HepG2 (cell line): ENCODE measurements around the gene AFAP1. TPM values are rescaled to one million over a fixed set of nuclear protein-coding genes. Genes with fewer than 3 reads are reported as not detected.

Experiments
- ATAC-seq: fragments of 200-7000 bp; cut with Tn5 transposase; 3 replicates; pipeline ENCODE4 v1.9.1; 2020; ENCODE audit warnings: mild to moderate bottlenecking, moderate library complexity
- BruUV-seq: library from RNA; stranded (reverse); fragments of 400-500 nt; replicated peaks from 2 replicates; lab custom pipeline; 2021; lab: Mats Ljungman, UMichigan
- CTCF ChIA-PET: fragments of 300-600 bp; formaldehyde crosslinking; extraction: SDS; loops from one replicate; lab custom pipeline; 2021; ENCODE audit warnings: low total read pairs, inconsistent platforms, low intra/inter-chr PET ratio; lab: Yijun Ruan, JAX
- POLR2A ChIA-PET: fragments of 350-600 bp; sonication (Branson Sonifier 250); formaldehyde crosslinking; loops from one replicate; lab custom pipeline; 2020; ENCODE audit warnings: antibody characterized with exemption, inconsistent platforms; lab: Yijun Ruan, JAX
- DNase-seq: peaks from one replicate; pipeline ENCODE4 v3.0.0-alpha.2; 2015; ENCODE audit warnings: low spot score
- FAIRE-seq: peaks from 3 replicates; lab custom pipeline; 2011; peaks lifted over from hg19 to GRCh38; lab: Jason Lieb, UNC
- H2AFZ ChIP-seq: one replicate; pipeline ENCODE4 v1.6.1; 2011; ENCODE audit warnings: low read length, inconsistent platforms
- H3K27ac ChIP-seq: fragments of 300-600 bp; 3 replicates; pipeline ENCODE4 v1.8.0; 2011; ENCODE audit warnings: mixed run types, mild to moderate bottlenecking, mixed read lengths, low read length, inconsistent platforms; ENCODE audit not compliant: insufficient read depth; ENCODE audit errors: extremely low read length
- H3K27me3 ChIP-seq, 2 experiments: fragments of 200-600 bp in 1 of 2; 2 replicates in 1 of 2; 3 replicates in 1 of 2; pipeline versions ENCODE4 v1.6.0 to v1.8.0; 2011; ENCODE audit warnings: low read length in 2 of 2, mild to moderate bottlenecking in 2 of 2, moderate library complexity in 2 of 2, inconsistent platforms in 1 of 2; ENCODE audit not compliant: insufficient read depth in 2 of 2, control insufficient read depth in 1 of 2
- H3K36me3 ChIP-seq, 2 experiments: fragments of 200-600 bp in 1 of 2; replicated peaks in 1 of 2; 2 replicates in 1 of 2; 3 replicates in 1 of 2; pipeline versions ENCODE4 v1.5.1 to v1.8.0; 2011; ENCODE audit warnings: low read length in 2 of 2, inconsistent platforms in 1 of 2; ENCODE audit not compliant: insufficient read depth in 2 of 2, control insufficient read depth in 1 of 2
- H3K4me1 ChIP-seq: 2 replicates; pipeline ENCODE4 v1.5.1; 2012; ENCODE audit warnings: low read length, inconsistent platforms; ENCODE audit not compliant: insufficient read depth
- H3K4me2 ChIP-seq: 2 replicates; pipeline ENCODE4 v1.6.0; 2011; ENCODE audit warnings: low read depth, low read length, inconsistent platforms
- H3K4me3 ChIP-seq, 3 experiments: fragments of 200-600 bp in 1 of 3; sonication (generic), shearing (Covaris generic) in 1 of 3; replicated peaks in 1 of 3; 2 replicates each; pipeline ENCODE4 v1.5.1; 2011 to 2016; ENCODE audit warnings: low read length in 3 of 3, inconsistent platforms in 2 of 3, low read depth in 2 of 3, mild to moderate bottlenecking in 2 of 3, control low read depth in 1 of 3, mixed read lengths in 1 of 3; ENCODE audit not compliant: insufficient read depth in 1 of 3
- H3K79me2 ChIP-seq: one replicate; pipeline ENCODE4 v1.6.1; 2011; ENCODE audit warnings: low read length, inconsistent platforms; ENCODE audit not compliant: insufficient read depth
- H3K9ac ChIP-seq: 2 replicates; pipeline ENCODE4 v1.6.0; 2011; ENCODE audit warnings: mild to moderate bottlenecking, low read depth, low read length, inconsistent platforms; ENCODE audit not compliant: insufficient read depth
- H3K9me3 ChIP-seq: 2 replicates; pipeline ENCODE4 v1.5.1; 2012; ENCODE audit warnings: mild to moderate bottlenecking, low read length
- H4K20me1 ChIP-seq: 2 replicates; pipeline ENCODE4 v1.6.0; 2011; ENCODE audit warnings: inconsistent platforms, mild to moderate bottlenecking, low read length, moderate library complexity; ENCODE audit not compliant: insufficient read depth
- HDAC1 ChIP-seq: sonication (generic); formaldehyde crosslinking; IDR thresholded peaks from 2 replicates; pipeline ENCODE4 v1.5.1; 2020; ENCODE audit warnings: mild to moderate bottlenecking, missing genetic modification reagents
- PHF8 ChIP-seq: sonication (generic); formaldehyde crosslinking; IDR thresholded peaks from 2 replicates; pipeline ENCODE4 v1.5.0; 2020; ENCODE audit warnings: missing genetic modification reagents
- WGBS: methylation state at CpG from one replicate; pipeline ENCODE4 v1.1.6; 2017; ENCODE audit warnings: low lambda C conversion rate; 5-methylcytosine and 5-hydroxymethylcytosine counted together
- in situ Hi-C: cut with HindIII; loops from 2 replicates; pipeline ENCODE4 v1.10.0; 2017; ENCODE audit warnings: low pct_unique_long_range_greater_than_20kb; ENCODE audit not compliant: extremely low pct_ligation_motif_present
- intact Hi-C: fragments of 100-400 bp; cut with micrococcal nuclease; formaldehyde crosslinking; loops from one replicate; pipeline ENCODE4 v1.10.0; 2022; ENCODE audit not compliant: unreplicated experiment
- polyA plus RNA-seq, 8 experiments: library from polyadenylated mRNA; depleted of rRNA in 3 of 8; stranded (reverse) in 7 of 8; unstranded in 1 of 8; fragments of >200 nt; fragmentation: Illumina TruSeq in 4 of 8; extraction: Trizol in 4 of 8; gene quantifications; 2 replicates each; pipeline versions ENCODE4 v1.2.1 to v1.2.3, GENCODE V29; 2011 to 2016; ENCODE audit warnings: low read depth in 4 of 8, missing spikeins in 1 of 8, mixed read lengths in 1 of 8; ENCODE audit not compliant: insufficient read depth in 1 of 8
- total RNA-seq, 5 experiments: library from RNA; depleted of rRNA; stranded (reverse); fragments of >200 nt; fragmentation: Illumina TruSeq; extraction: Trizol; gene quantifications; 2 replicates each; pipeline ENCODE4 v1.2.3, GENCODE V29; 2016; ENCODE audit warnings: low read depth in 1 of 5

AFAP1 gene
- total and polyA plus RNA-seq, 2 of the 13 experiments (the other 11 are each of a cell fraction or from before 2014, with no cell fraction given) = 2.5 TPM

GRCh38 chr4:7812921-7813320, 126.7 kb downstream of the AFAP1 start:
- Histone ChIP-seq H2AFZ (no peak overlapping the region), H3K9ac (no peak overlapping the region), H4K20me1 (no peaks in the 10 kb centered on the region), H3K27me3 (no peaks in the 10 kb centered on the region), H3K79me2 (no peaks in the 10 kb centered on the region), H3K4me3 (no peak overlapping the region), H3K4me1 (peaks cover 32% of the 10 kb centered on the region), H3K36me3 (peaks cover 0 to 10% of the 10 kb centered on the region in 2 experiments; a peak in 3 of 5 replicates), H3K27ac (no peak overlapping the region), H3K4me2 (no peak overlapping the region), H3K9me3 (no peaks in the 10 kb centered on the region)
- intact Hi-C loops = no loop called here
- ChIA-PET CTCF (interaction anchor here (1.2 kb wide), 1 partner anchor 31 kb away, joined by 3 read pairs; no protein-coding TSS in a partner anchor), POLR2A (no interaction called here)
- WGBS = 97% methylated on average over 5 of the region's 5 CpGs
- DNase-seq (no peak), FAIRE-seq (no peak), ATAC-seq (no peak)
- TF ChIP-seq HDAC1 (CRISPR knock-in tag) = no peak
- in situ Hi-C loops = no loop called here
- BruUV-seq = no TSS peak

- DNase-seq = no peak
- Histone ChIP-seq H3K79me2 (no peaks in the 10 kb centered on the region), H2AFZ (no peak overlapping the region), H3K36me3 (peaks cover 0 to 10% of the 10 kb centered on the region in 2 experiments; a peak in 3 of 5 replicates), H3K4me3 (no peak overlapping the region), H3K9ac (no peak overlapping the region), H3K9me3 (no peaks in the 10 kb centered on the region), H4K20me1 (no peaks in the 10 kb centered on the region), H3K27me3 (no peaks in the 10 kb centered on the region), H3K4me1 (peaks cover 36% of the 10 kb centered on the region), H3K4me2 (no peak overlapping the region), H3K27ac (no peak overlapping the region)
- no peak for FAIRE-seq
- ChIA-PET POLR2A (interaction anchor here (0.6 kb wide), 1 partner anchor 1172 kb away, joined by 3 read pairs; the partner anchor contains the start of gene MRFAP1), CTCF (interaction anchor here (1.2 kb wide), 1 partner anchor 32 kb away, joined by 3 read pairs; no protein-coding TSS in a partner anchor)
- no peak for ATAC-seq
- in situ Hi-C loops = no loop called here
- TF ChIP-seq PHF8 (CRISPR knock-in tag) (no peak), HDAC1 (CRISPR knock-in tag) (no peak)
- TF ChIP-seq, all 625 proteins: peak for 0
- intact Hi-C loops = no loop called here
- BruUV-seq = no TSS peak
- WGBS = 94% methylated on average over 18 of the region's 18 CpGs
These were observed 127.3 kb downstream of the AFAP1 start for GRCh38 chr4:7812231-7812857.
